ENCODE measurements around the gene SLC7A14.

SLC7A14 gene

DNA sequence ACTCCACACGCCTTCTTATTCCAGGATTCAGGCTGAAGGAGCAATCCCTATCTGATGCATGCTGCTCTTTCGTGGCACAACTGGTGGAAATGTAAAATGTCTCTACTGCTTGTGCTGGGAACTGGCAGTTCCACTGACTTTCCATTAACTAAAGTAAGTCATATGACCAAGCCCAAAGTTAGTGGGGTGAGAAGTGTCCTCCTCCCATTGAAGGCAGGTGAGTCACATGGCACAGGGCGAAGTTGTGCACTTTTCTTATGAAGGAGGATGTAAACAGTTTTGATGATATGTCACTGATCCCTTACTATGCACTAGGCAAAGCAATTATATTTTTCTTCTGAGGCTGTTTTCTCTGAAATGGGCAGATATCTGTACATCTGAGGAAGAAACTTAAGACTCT lies 51.6 kb downstream of the SLC7A14 start:
- DNase-seq (ENCODE audit: low spot score) = no peak

DNA sequence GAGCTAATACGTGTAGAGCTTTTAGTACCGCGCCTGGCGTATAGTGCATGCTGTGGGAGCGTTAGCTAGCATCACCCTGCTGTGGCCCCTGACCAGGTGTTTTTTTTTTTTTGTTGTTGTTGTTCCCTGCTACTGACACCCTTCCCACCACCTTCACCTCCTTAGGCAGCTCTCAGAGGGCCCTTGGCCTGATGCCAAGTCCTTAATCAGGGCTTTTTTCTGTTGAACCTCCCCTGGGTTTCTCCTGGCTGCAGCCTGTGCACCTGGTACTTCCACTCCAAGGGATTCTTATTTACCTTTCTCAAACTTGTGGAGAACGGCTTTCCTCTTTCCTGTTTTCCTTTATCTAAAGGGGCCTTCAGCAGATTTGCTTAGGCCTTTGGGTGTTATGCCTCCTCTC lies 53.3 kb downstream of the SLC7A14 start:
- no peak for DNase-seq (ENCODE audit: low spot score)

DNA sequence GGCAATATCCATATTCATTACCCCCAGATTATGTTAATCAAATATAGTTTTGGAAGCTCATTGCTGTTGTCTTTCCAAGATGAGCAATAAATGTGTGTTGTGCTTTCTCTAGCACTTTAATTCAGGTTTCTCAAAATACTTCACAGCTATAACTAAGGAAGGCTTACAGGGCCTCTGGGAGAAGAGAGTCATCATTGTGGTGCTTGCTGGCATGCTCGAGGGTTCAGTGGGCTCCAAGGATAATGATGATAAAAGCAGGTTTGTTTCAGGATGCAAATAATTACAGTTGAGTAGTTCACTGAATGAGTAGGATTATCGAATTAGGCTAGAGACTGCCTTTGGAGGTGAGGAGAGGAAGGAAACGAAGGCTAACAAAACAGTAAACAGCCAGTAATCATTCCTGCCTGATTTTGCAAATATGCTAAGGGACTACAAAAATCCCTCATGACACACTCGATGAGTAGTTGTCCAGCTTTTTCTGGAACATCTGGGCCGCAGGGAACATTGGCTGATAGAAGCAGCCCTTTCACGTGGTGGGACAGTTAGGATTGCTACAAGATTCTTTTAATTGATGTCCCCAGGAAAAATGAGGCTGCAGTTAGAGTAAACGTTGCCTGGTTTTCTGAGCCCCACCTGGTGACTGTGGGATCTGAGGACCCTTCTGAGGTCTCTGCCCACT lies 54.1 kb downstream of the SLC7A14 start:
- peak; percentile 76 for DNase-seq (ENCODE audit: low spot score)

DNA sequence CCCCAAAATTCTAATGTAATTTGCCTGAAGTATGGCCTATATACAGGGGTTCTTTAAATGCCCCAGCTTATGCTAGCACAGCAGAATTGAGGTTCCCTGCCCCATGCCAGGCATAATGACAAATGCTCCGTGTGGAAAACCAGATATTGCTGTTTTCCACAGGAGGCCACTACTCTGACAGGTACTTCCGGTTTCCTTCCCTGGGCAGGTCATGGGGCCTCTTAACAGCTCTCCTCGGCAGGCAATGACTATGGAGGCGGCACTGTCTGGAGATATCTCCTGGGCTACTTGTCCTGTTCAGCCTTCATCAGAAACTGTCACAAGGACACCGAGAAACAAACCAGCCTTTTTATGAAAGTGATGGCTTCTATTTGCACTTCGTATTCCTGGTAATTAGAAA lies 54.8 kb downstream of the SLC7A14 start:
- DNase-seq (ENCODE audit: low spot score) = no peak

DNA sequence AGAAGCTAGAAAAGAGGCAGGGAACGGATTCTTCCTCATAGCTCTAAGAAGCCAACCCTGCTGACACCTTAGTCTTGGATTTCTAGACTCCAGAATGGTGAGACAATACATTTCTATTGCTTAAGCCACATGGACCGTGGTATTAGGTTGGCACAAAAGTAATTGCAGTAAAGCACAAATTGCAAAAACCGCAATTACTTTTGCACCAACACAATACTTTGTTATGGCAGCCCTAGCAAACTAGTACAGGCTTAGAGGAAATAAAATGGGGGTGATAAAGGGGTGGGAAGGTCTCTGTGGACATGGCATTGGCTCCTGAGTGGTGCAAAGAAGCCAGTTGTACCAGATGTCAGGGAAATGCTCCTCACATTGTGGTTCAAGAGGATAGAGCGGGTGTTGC lies 56.0 kb downstream of the SLC7A14 start:
- DNase-seq (ENCODE audit: low spot score) = no peak

DNA sequence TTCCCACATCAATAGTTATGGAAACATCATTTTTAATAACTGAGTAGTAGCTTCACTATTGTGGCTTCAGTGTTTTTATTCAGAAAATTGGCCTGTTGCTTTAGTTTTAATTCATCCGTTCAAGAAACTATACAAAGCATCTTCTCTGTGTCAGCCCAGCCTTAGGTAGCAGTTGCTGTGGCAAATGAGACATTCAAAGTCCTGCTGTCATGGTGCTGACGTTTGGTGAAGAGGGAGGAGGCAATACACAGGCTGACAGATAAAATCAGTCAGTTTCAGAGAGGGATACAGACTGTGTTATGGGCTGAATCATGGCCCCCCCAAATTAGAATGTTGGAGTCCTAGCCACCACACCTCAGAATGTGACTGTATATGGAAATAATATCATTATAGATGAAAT lies 56.5 kb downstream of the SLC7A14 start:
- no peak for DNase-seq (ENCODE audit: low spot score)

DNA sequence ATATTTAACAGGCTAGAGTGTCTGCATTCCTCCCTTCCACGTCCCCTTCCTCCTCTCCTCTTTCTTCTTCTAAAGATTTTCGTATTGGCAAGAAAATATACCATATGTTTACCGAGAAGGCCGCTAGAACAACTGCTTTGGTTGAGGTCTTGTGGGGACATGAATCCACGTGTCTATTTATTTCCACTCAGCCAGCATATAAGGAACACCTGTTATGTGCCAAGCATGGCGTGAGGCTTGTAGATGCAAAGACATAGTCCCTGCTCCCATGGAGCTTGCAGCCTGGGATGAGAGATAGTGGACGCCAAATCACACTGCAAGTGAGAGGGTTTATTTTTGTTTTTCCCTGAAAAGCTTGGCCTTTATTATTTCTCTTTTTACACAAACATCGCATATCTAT lies 57.1 kb downstream of the SLC7A14 start:
- DNase-seq (ENCODE audit: low spot score) = no peak

DNA sequence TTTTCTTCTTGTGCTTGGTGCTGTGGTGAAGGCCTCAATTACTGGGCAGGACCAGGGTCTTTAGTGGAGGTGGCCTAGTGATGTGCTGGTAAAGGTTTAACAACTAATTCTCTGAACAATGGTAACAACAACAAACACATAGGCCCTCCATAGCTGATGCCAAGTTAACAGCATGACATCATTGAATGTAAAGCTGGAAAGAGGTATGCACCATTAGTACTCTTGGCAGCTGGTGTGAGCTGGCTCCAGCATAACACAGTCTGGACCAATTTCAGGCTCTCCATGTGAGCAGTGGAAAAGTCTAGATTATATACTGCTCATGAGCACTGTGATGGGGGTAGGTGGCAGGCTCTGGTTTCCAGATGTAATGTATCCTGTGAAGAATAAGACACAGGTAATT lies 61.8 kb downstream of the SLC7A14 start:
- DNase-seq (ENCODE audit: low spot score) = no peak

DNA sequence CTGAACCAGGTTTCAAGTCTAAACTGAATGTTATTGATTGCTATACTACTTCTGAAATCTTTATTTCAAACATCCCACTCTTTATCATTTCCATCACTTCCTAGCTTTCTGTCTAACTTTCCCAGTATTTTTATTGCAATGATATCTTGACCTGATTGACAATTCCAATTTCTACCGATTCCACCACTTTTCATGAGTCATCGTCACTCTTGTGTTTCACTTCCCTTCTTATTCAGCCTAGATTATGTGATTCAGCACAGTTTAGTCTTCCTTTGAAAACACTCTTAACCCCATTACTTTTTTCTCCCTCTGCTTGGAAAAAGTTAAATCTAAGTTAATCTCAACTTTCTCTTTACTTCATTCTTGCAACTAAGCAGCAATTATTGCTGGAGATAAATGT lies 62.6 kb downstream of the SLC7A14 start:
- DNase-seq (ENCODE audit: low spot score) = no peak

DNA sequence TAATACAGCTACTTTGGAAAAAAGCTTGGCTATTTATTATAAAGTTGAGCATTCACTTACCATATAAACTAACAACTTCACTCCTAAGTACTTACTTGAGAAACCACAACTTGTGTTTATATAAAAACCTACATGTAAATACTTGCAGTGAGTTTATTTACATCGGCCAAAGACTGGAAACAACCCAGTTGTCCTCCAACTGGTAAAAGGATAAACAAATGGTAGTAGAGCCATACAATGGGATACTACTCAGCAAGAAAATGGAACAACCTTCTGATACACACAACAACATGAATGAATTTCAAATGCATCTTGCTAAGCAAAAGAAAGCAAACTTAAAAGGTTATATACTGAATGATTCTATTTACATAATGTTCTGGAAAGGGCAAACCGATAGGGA lies 63.7 kb downstream of the SLC7A14 start:
- DNase-seq (ENCODE audit: low spot score) = no peak

DNA sequence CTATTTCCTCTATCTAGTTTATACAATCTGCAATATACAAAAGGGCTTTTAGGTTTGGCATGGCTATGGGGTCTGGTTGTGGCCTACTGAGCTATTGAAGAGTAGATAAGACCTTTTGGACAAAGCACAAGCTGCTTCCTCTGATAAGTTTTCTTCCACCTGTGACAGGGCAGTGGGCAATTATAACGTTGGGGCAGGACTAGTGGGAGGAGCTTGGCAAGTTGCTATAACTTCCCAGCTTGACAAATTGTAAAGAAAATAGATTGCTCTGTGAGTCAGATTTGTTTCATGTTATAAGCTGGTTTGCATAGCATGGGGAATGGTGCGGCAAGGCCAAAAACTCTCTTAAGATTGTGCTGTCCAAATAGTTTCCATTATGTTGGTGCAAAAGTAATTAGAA lies 64.9 kb downstream of the SLC7A14 start:
- DNase-seq (ENCODE audit: low spot score) = no peak

DNA sequence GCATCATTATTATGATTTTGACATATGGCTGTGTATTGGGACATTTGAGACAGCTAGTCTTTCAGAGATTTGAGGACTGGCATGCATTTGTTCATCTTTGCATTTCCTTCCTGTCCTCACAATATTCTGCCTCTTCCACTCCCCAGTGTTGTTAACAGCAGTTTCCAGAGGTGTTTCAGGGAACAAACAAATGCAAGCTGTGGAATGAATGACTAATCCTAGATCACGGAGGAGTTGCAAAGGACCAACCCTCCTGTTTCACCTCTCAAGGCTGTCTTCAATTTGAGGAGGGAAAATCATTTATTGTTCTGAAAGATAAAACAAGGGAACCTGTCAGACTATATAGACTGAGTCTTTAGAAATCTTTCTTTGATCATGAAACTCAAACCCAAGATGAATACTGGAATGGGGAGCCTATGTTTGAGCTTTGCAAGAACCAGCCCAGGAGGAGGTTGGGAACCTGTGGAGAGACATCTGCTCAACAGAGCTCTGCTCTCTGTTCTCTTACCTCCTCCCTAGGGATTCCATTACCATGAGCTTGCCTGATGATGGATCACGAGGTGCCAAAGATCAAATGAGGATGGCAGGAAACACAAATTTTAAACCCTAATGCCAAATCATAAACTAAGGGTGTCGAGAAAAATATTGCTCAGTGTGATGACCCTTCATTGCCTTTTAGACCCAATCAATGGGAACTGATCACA lies 68.5 kb downstream of the SLC7A14 start:
- no peak for DNase-seq (ENCODE audit: low spot score)

DNA sequence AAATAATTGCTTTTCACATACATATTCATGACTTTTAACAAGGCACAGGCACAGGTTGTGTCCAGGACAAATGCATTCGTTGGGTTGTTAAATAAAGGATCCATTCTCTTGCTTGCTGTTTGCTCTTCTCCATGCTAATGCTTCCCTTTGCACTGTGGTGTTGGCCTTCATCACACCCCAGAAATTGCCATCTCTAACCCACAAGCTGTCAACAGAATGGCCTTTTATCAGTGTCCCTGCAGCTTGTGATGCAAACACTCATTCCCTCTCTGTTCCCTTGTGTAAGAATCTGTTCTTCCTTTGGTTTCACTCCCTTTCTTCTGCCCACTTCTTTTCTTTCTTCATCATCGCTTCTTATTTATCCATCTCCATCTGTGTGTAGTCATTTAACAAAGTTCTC lies 72.2 kb downstream of the SLC7A14 start:
- no peak for DNase-seq (ENCODE audit: low spot score)

DNA sequence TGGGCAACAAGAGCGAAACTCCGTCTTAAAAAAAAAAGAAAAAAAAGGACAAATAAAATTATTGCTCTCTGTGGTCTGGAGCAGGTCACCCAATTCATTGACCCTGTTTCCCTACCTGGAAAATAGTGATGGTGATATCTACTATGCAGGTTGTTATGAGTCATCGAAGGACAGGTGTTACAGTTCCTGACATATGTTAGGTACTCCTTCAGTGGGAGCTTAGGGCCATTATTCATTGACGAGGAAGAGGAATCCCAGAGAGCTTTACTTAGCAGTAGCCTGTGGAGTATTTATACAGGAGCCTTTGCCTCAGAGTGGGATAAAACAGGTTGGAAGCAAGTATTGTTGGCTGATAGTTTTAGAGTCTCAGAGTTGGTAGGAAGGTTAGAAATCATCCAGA lies 74.5 kb downstream of the SLC7A14 start:
- no peak for DNase-seq (ENCODE audit: low spot score)

DNA sequence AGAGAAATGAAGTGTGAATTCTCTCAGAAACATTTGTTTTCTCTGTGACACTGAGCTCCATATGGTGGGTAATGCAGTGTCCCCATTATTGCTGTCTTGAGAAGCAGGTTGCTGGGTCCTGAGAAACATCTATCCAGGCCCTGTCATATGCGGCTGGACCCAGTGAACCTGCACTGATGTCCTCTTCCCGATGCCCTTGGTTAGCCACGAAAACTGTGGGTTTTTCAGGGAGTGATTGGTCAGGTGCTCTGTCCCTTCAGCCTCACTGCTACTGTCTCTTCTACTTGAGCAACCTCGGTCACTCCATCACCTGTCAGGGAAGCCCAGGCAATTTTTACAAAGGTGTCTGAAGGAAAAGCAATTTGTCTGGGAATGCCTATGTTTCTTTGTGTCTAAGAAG lies 77.0 kb downstream of the SLC7A14 start:
- DNase-seq (ENCODE audit: low spot score) = no peak

DNA sequence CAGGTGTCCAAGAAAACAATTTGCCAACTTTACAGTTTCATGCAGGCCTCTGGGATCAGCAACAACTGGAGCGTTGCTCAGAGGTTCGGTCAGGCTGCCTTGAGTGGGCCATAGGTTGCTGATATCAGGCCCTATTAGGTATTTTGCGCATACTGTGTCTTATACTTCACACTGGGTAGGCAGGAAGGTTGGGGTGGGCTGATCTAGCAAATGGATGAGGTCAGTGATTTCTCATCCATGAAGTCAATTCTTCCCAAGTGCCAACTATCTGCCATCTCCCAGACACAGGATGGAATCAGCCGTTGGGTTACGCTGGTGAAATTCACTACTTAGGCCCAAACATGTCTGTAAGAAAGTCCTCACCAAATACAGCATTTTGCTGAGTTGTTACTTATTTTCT lies 77.6 kb downstream of the SLC7A14 start:
- no peak for DNase-seq (ENCODE audit: low spot score)

DNA sequence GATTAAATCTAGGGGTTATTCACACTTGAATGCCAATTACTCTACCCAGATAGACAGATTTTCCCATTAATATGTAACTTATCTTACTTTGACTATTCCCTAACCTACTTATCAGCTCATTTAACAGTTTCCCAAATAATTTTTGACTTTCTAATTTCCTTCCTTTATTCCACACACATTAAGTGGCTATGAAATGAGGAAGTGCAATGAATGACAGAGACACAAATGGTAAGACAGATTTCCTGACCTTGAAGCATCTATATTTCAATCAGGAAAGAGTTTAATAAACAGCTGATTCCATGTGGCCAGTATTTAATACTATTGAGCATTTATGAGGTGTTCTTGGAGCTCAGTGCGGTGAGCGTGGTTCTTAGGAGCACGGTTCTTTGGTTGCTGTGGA lies 78.8 kb downstream of the SLC7A14 start:
- DNase-seq (ENCODE audit: low spot score) = no peak

DNA sequence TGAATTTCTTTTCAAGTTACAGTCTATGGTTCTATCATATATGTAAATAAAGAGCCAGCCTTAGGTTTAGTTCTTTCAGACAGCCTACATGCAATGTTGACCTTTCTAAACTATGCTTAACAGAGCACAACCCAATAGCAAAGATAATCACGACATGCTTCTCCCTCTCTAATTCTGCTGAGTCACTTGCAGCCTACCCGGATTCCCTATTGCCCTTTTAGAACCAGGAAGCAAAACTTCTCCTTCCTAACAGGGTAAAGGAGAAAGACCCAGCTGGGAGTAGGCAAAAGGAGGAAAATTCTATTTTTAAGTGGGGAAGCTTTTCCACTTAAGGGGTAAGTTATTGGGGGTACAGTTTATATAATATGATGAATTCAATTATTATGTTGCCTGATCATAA lies 79.3 kb downstream of the SLC7A14 start:
- peak; percentile 51 for DNase-seq (ENCODE audit: low spot score)

DNA sequence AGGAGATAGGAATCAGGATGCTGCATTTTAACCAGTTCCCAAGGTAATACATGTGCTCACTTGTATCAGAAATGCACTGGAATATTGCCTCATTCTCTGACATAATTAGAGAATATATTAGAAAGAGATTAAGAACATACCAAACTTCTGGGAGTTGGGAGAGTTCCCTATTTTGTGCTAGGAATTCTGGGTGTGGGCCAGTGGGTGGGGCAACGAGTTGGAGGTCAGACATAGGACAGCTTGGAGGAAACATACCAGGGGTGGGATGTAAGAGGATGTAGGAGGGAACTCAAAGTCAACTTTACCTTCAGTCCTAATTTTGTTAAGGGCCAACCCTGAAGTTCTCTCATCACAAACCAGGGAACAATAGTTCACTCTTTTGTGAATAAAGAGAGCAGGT lies 83.6 kb downstream of the SLC7A14 start:
- DNase-seq (ENCODE audit: low spot score) = peak; percentile 66

DNA sequence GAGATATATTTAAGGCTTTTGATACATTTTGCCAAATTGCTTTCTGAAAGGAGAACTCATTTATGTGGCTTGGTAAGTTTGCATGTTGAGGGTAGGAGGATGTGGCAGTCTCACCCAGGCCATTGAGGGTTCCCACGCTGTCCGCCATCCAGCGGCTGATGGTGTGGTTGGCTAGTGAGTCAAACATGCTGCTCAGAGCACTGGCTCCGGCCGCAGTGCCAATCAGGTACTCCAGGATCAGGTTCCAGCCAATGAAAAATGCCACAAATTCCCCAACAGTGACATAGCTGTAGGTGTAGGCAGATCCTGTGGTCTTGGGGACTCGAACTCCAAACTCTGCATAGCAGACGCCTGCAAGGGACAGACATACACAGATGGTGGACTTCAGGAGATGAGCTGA lies 84.9 kb downstream of the SLC7A14 start:
- DNase-seq (ENCODE audit: low spot score) = no peak

DNA sequence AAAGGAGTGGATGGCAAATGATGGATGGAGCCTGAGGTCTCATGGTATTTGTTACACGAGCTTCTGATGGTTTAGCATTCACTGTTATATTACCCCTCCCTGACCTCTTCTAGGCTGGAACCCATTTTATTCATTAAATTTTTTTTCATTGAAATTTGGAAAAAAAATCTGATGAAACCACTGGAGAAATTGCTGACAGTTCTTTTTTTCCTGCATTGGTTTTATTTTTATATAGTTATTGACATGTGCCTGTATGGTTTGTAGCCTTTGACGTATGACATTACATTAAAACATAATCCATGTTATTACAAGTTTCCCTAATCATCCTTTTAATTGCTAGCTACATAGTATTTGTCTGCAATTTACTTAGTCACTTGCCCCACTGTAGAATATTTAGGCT lies 85.4 kb downstream of the SLC7A14 start:
- no peak for DNase-seq (ENCODE audit: low spot score)

DNA sequence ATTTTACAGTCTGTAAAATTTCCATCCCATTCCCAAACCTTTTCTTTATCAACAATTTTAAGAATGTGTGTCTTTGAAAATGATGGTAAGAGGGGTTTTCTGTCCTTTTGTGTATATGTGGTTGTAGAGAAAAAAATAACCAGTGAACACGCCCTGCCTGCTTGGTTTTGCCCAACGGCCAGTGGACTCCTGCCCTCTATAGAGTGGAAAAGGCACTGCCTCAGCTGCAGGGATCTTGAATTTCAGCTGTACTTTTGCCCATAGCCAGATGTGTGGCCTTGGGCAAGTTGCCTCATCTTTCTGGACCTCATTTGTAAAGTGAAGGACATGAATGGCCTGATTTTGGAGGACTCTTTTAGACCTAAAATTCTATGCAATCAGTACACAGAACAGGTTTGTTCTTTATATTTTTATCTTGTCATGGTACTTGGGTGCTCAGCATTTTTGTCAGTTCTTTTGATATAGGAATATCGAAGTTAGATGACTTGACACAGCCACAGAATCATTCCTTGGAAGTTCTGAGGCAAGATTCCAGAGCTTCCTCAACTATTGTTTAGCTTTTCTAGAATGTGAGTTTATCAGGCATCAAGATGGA lies 86.2 kb downstream of the SLC7A14 start:
- DNase-seq (ENCODE audit: low spot score) = peak; percentile 87

DNA sequence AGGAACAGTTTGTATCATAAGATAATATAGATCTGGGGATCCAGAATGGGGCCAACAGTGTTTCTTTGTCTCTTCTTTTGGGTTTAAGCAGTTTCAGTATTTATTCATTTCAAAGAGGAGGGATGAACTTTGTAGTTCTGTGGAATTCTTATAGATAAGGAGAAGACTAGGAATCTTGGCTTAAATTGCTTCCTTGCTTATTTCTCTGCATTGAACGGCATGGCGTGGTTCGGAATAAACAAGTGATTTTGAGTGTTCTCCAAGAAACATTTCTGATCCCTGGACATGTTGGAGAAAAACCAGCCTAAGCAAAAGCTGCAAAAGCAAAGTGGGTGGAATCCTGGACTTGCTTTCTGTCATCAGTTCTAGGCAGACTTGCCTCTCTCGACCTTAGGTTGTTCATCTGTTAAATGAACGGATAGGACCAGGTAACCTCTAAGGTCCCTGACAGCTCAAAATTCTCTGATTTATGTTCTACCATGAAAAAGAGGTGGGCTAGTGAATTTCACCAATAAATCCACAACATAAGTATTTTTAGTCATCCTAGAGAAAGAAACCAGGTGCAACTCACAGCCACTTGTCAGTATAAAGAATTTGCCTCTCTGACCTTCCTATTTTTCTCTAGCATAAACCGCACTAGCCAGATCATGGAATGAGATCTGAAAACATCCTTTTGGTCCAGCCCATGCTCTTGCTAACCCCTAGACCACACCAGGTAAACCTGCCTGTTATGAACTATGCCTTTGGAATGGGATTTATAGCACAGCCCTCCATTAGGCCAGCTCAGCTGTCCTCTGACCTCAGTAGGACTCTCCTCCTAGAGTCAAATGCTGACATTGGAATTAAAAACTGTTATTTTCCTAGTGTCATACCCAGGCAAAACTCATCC lies 88.4 kb downstream of the SLC7A14 start:
- DNase-seq (ENCODE audit: low spot score) = no peak
